Adrenal gland (tissue), 12 donors: ENCODE data around the gene PPP2R3C. TPM values are rescaled to one million over a fixed set of nuclear protein-coding genes. Genes with fewer than 3 reads are reported as not detected.
"Not testable (repeated sequence)": the region's sequence is repeated elsewhere in the genome, so short reads cannot be mapped to it uniquely, and the experiment has no call there.

Experiments used
- DNase-seq, 7 donors: peaks; one replicate each; pipeline ENCODE4 v3.0.0-alpha.2; 2019 to 2020
- H3K27ac ChIP-seq, 5 donors: fragments of 200-600 bp; sonication (generic) in 4 of 5; 1 replicate in 3 of 5; 2 replicates in 2 of 5; pipeline versions ENCODE4 v1.5.1 to v1.8.0; 2016 to 2020; ENCODE audit warnings: mild to moderate bottlenecking in 1 of 5
- H3K27me3 ChIP-seq: fragments of 200-600 bp; 2 replicates; pipeline ENCODE4 v1.8.0; 2021
- H3K36me3 ChIP-seq, 2 donors: fragments of 200-600 bp; replicated peaks in 1 of 2; 1 replicate in 1 of 2; 2 replicates in 1 of 2; pipeline versions ENCODE4 v1.5.1 to v1.8.0; 2018 to 2022
- H3K4me1 ChIP-seq, 2 donors: fragments of 200-600 bp; replicated peaks in 1 of 2; 1 replicate in 1 of 2; 2 replicates in 1 of 2; pipeline versions ENCODE4 v1.5.1 to v1.8.0; 2018 to 2021
- H3K4me3 ChIP-seq, 4 donors: fragments of 200-600 bp; sonication (generic) in 3 of 4; one replicate each; pipeline ENCODE4 v1.5.1; 2016 to 2018
- H3K9me3 ChIP-seq, 3 donors: fragments of 200-600 bp; sonication (generic) in 1 of 3; replicated peaks in 1 of 3; 1 replicate in 2 of 3; 2 replicates in 1 of 3; pipeline versions ENCODE4 v1.5.1 to v1.8.0; 2016 to 2021
- POLR2A ChIP-seq, 2 donors: fragments of 450-650 bp; IDR thresholded peaks; one replicate each; pipeline ENCODE4 v1.6.1; 2017; ENCODE audit warnings: antibody characterized with exemption in 2 of 2, mild to moderate bottlenecking in 2 of 2, moderate library complexity in 1 of 2
- WGBS, 4 donors: extraction: QIAGEN DNeasy Blood & Tissue Kit in 2 of 4; methylation state at CpG; one replicate each; pipeline versions ENCODE4 v1.1.5 to v1.1.7; 2013 to 2017; 5-methylcytosine and 5-hydroxymethylcytosine counted together
- intact Hi-C, 2 donors: fragments of 100-400 bp; cut with DNase I; formaldehyde crosslinking; loops; one replicate each; pipeline versions ENCODE4 v1.14.1 to v1.15.0; 2022 to 2023
- polyA plus RNA-seq, 3 donors: library from polyadenylated mRNA; stranded (reverse); fragments of 200-250 nt in 2 of 3; fragments of 350-450 nt in 1 of 3; fragmentation: Illumina TruSeq in 1 of 3; extraction: RNeasy Lipid Tissue Mini Kit (QIAGEN cat#74804) in 1 of 3; gene quantifications; one replicate each; pipeline ENCODE4 v1.2.3, GENCODE V29; 2013 to 2014
- total RNA-seq, 9 donors: library from RNA; depleted of rRNA in 4 of 9; stranded (reverse); fragments of >200 nt in 4 of 9; fragments of 120-200 nt in 1 of 9; fragmentation: NEBNext Ultra II Directional in 1 of 9; extraction: Animal tissue kit (Norgen Biotek cat#: 25700) in 1 of 9; gene quantifications; one replicate each; pipeline versions ENCODE4 v1.1.0 to v1.2.4, GENCODE V29; 2013 to 2023
- TF ChIP-seq, protein P1 (sequence below), 6 experiments: fragments of 450-650 bp in 4 of 6; fragments of 200-600 bp in 2 of 6; sonication (generic) in 1 of 6; IDR thresholded peaks; 1 replicate in 5 of 6; 2 replicates in 1 of 6; pipeline versions ENCODE4 v1.5.1 to v1.8.0; 2016 to 2021; ENCODE audit warnings: antibody characterized with exemption in 6 of 6, mild to moderate bottlenecking in 2 of 6, moderate library complexity in 1 of 6
- donor health status: healthy with polysubstance abuse.
- donor health status: Bipolar disorder and iron deficiency.
- donor health status: DM: yes; HTN: yes; CAD: no.
- donor health status: DM: no; HTN: no; CAD: no.
- donor health status: DM: no; HTN: no; CAD: no.
- donor health status: DM: yes; HTN: yes; CAD: no.

PPP2R3C gene
- total and polyA plus RNA-seq, 12 donors: 14.4 to 70.5 (median 31.5) TPM

DNA sequence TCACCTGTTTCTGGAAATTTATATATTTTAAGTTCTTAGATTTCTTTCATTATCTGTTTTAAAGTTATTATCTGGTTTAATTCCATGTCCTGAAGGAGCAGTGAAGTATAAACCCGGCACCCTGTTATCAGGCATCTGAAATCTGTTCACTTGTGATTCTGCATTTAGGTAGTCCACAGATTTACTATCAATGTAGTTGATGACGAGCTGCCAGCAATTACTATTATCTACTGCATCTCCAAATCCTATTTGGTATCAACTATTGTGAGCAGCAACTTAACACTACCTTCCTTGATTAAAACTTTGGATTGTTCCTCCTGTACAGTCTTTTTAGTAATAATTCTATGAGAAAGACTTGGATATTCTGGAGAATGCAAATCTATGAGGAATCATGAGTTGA is 36.7 kb upstream of the PPP2R3C start:
- Histone ChIP-seq H3K36me3 (no peaks in the 10 kb centered on the region), H3K9me3 (no peaks in the 10 kb centered on the region), H3K27me3 (no peaks in the 10 kb centered on the region), H3K4me3 (no peak overlapping the region), H3K27ac (no peak overlapping the region), H3K4me1 (peaks cover 0 to 7% of the 10 kb centered on the region in 2 donors)
- no peak for DNase-seq
- intact Hi-C loops: no loop called here
- TF ChIP-seq POLR2A (IDR thresholded peaks at IDR 0.05): no peak
- TF ChIP-seq, protein P1, sequence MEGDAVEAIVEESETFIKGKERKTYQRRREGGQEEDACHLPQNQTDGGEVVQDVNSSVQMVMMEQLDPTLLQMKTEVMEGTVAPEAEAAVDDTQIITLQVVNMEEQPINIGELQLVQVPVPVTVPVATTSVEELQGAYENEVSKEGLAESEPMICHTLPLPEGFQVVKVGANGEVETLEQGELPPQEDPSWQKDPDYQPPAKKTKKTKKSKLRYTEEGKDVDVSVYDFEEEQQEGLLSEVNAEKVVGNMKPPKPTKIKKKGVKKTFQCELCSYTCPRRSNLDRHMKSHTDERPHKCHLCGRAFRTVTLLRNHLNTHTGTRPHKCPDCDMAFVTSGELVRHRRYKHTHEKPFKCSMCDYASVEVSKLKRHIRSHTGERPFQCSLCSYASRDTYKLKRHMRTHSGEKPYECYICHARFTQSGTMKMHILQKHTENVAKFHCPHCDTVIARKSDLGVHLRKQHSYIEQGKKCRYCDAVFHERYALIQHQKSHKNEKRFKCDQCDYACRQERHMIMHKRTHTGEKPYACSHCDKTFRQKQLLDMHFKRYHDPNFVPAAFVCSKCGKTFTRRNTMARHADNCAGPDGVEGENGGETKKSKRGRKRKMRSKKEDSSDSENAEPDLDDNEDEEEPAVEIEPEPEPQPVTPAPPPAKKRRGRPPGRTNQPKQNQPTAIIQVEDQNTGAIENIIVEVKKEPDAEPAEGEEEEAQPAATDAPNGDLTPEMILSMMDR (IDR thresholded peaks at IDR 0.05): no peak
- 93 to 99% (median 96%) methylated on average over 2 of the region's 2 CpGs for WGBS, 4 donors

DNA sequence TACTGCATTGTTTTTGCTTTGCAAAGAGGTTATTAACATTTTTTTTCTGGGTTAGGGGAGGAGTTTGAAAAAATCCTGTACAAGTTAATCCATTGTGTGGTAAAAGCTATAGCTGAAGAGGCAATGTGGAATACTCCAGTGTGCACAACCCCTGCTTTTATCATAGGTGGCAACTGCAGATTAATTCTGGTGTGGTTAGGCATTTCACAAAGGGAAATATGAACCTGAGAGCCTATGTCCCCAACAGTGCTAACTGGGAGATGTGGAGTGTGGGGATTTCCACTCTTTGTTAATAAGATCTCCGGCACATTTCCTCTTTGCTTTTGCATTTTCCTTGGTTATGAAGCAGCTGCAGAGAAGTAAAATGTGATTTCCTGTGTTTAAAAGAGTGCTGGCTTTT is 34.2 kb upstream of the PPP2R3C start:
- intact Hi-C loops: no loop called here
- 0 to 53% (median 31%) methylated on average over 1 of the region's 1 CpG for WGBS, 4 donors
- no peaks in the 10 kb centered on the region for H3K36me3 ChIP-seq
- no peak for TF ChIP-seq POLR2A (IDR thresholded peaks at IDR 0.05)
- TF ChIP-seq, protein P1 (IDR thresholded peaks at IDR 0.05): no peak
- H3K27ac ChIP-seq: no peak overlapping the region
- H3K27me3 ChIP-seq: no peaks in the 10 kb centered on the region
- DNase-seq: no peak
- H3K4me3 ChIP-seq: no peak overlapping the region
- H3K4me1 ChIP-seq: peaks cover 0 to 7% of the 10 kb centered on the region in 2 donors
- H3K9me3 ChIP-seq: no peaks in the 10 kb centered on the region

DNA sequence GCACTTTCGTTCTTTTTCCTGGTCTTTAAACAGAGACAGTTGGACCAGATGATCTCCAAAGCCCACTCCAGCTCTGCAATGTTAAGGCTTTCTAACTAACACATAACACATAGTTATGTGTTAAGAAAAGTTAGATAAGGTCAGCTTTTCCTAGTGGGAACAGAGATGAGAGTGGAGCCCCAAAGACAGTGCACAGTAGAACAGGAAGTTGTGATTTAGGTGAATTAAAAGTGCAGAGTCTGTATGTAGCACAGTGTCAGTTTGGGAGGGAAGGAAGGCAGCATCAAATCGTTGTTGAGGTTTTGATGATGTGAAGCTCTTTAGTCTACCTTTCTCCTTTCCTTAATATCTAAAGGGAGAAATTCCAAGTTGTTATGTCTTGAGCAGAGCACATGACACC is 32.2 kb upstream of the PPP2R3C start:
- WGBS, 4 donors: 72 to 89% (median 77%) methylated on average over 2 of the region's 2 CpGs
- no peak overlapping the region for H3K4me3 ChIP-seq
- no peaks in the 10 kb centered on the region for H3K27me3 ChIP-seq
- no peak for DNase-seq
- peaks cover 0 to 7% of the 10 kb centered on the region in 2 donors for H3K4me1 ChIP-seq
- no peak for TF ChIP-seq POLR2A (IDR thresholded peaks at IDR 0.05)
- H3K27ac ChIP-seq: no peak overlapping the region
- intact Hi-C loops: no loop called here
- H3K9me3 ChIP-seq: no peaks in the 10 kb centered on the region
- H3K36me3 ChIP-seq: no peaks in the 10 kb centered on the region

DNA sequence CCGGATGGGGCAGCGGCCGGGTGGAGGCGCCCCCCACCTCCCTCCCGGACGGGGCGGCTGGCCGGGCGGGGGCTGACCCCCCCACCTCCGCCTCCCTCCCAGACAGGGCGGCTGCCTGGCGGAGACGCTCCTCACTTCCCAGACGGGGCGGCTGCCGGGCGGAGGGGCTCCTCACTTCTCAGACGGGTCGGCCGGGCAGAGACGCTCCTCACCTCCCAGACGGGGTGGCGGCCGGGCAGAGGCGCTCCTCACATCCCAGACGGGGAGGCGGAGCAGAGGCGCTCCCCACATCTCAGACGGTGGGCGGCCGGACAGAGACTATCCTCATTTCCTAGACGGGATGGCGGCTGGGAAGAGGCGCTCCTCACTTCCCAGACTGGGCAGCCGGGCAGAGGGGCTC is 30.7 kb upstream of the PPP2R3C start:
- H3K4me3 ChIP-seq, H3K27me3 ChIP-seq, H3K4me1 ChIP-seq, H3K27ac ChIP-seq, H3K9me3 ChIP-seq, H3K36me3 ChIP-seq, intact Hi-C loops, DNase-seq: not testable (repeated sequence)
- WGBS, 4 donors: 98 to 99% (median 98%) methylated on average over 16 to 35 of the region's 35 CpGs; no CpG with 5 or more reads in 1 of the 4 donors

DNA sequence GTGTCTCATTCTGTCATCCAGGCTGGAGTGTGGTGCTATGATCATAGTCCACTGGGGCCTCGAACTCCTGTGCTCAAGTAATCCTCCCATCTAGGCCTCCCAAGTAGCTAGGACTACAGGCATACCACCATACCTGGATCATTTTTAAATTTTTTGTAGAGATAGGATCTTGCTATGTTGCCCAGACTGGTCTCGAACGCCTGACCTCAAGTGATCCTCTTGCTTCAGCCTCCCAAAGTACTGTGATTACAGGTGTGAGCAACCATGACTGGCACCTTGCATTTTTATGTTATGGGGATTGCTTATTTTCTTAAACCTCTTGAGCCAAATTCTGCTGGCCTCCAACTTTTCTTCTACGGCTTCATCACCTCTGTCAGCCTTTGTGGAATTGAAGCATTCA is 27.4 kb upstream of the PPP2R3C start:
- H3K4me3 ChIP-seq: no peak overlapping the region
- intact Hi-C loops: no loop called here
- no peak for DNase-seq
- TF ChIP-seq POLR2A (IDR thresholded peaks at IDR 0.05): no peak
- TF ChIP-seq, protein P1 (IDR thresholded peaks at IDR 0.05): no peak
- no peaks in the 10 kb centered on the region for H3K27me3 ChIP-seq
- WGBS, 4 donors: 96 to 100% (median 99%) methylated on average over 3 to 4 of the region's 4 CpGs
- H3K27ac ChIP-seq: no peak overlapping the region
- H3K36me3 ChIP-seq: no peaks in the 10 kb centered on the region
- H3K4me1 ChIP-seq: no peaks in the 10 kb centered on the region
- no peaks in the 10 kb centered on the region for H3K9me3 ChIP-seq
